Stimulated activated naive CD4-positive, alpha-beta T cell treated with Interleukin-2 at 50 U/mL for 16 hours (primary cell): ENCODE data around the gene MRPL54.

Experiments
- DNase-seq: peaks from one replicate; lab custom pipeline; 2025; lab: John Stamatoyannopoulos, UW

The MRPL54 gene

GRCh38 chr19:3769494-3769893 is 7.0 kb downstream of the MRPL54 start:
- DNase-seq, result no peak

- DNase-seq, result no peak
Measured at GRCh38 chr19:3770136-3770999, 7.9 kb downstream of the MRPL54 start.

- no peak for DNase-seq
Measured at GRCh38 chr19:3771000-3771905, 8.8 kb downstream of the MRPL54 start.

GRCh38 chr19:3771906-3772455 is 9.5 kb downstream of the MRPL54 start, which contains the start of gene RAX2:
TSS of gene RAX2 (minus strand) at chr19:3772228. CDS start at chr19:3771742, 486 bp downstream.
- DNase-seq, result no peak

- DNase-seq, result no peak
Measured at GRCh38 chr19:3773814-3774515, 11.5 kb downstream of the MRPL54 start.

GRCh38 chr19:3774621-3775373 is 12.3 kb downstream of the MRPL54 start:
- no peak for DNase-seq

GRCh38 chr19:3775374-3775711 is 12.9 kb downstream of the MRPL54 start:
- no peak for DNase-seq

GRCh38 chr19:3775831-3776230 is 13.3 kb downstream of the MRPL54 start:
- no peak for DNase-seq

GRCh38 chr19:3776479-3777040 is 14.1 kb downstream of the MRPL54 start:
- no peak for DNase-seq

- no peak for DNase-seq
Measured at GRCh38 chr19:3778104-3778867, 15.8 kb downstream of the MRPL54 start.

- no peak for DNase-seq
Measured at GRCh38 chr19:3778899-3779723, 16.6 kb downstream of the MRPL54 start.

- no peak for DNase-seq
Measured at GRCh38 chr19:3780786-3781304, 18.4 kb downstream of the MRPL54 start.

GRCh38 chr19:3781603-3782002 is 19.1 kb downstream of the MRPL54 start:
- DNase-seq, result no peak

GRCh38 chr19:3782330-3782729 is 19.8 kb downstream of the MRPL54 start:
- no peak for DNase-seq

- DNase-seq, result no peak
Measured at GRCh38 chr19:3782903-3783302, 20.4 kb downstream of the MRPL54 start.

GRCh38 chr19:3783660-3784584 is 21.4 kb downstream of the MRPL54 start:
- peak; percentile 6 for DNase-seq

GRCh38 chr19:3784607-3785450 is 22.3 kb downstream of the MRPL54 start:
- DNase-seq, result no peak
